ENCODE measurements around the gene SAMD5.

DNA sequence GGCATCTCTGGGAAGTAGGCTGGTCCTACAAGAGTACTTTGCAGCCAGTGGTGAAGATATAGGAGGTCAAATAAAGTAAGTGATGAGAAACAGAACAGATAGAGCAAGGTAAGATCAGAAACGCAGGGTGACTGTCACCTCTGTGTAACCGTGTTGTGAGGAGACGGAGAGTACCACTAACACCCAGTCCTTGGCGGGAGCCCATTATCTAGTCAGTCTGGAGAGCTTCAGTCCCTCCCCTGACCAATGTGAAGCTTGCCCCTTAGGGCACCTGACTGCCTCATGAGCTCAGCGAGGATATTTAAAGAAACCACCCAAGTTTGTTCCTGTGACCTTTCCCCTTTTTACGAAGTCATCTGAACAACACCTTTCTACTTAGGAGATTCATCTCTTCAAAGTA lies 110.0 kb downstream of the SAMD5 start:
- TF ChIP-seq, protein P1, sequence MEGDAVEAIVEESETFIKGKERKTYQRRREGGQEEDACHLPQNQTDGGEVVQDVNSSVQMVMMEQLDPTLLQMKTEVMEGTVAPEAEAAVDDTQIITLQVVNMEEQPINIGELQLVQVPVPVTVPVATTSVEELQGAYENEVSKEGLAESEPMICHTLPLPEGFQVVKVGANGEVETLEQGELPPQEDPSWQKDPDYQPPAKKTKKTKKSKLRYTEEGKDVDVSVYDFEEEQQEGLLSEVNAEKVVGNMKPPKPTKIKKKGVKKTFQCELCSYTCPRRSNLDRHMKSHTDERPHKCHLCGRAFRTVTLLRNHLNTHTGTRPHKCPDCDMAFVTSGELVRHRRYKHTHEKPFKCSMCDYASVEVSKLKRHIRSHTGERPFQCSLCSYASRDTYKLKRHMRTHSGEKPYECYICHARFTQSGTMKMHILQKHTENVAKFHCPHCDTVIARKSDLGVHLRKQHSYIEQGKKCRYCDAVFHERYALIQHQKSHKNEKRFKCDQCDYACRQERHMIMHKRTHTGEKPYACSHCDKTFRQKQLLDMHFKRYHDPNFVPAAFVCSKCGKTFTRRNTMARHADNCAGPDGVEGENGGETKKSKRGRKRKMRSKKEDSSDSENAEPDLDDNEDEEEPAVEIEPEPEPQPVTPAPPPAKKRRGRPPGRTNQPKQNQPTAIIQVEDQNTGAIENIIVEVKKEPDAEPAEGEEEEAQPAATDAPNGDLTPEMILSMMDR (conservative IDR thresholded peaks at IDR 0.05) = no peak
- no peak for TF ChIP-seq ZFX (IDR thresholded peaks at IDR 0.05)
